Measurements from ENCODE around the gene KCTD20. TPM values are rescaled to one million over a fixed set of nuclear protein-coding genes. Genes with fewer than 3 reads are reported as not detected.
"Not testable (repeated sequence)": the region's sequence is repeated elsewhere in the genome, so short reads cannot be mapped to it uniquely, and the experiment has no call there.

Gene KCTD20
- total RNA-seq, 1 donor from 2014 or later: 26.3 TPM

GRCh38 chr6:36469148-36469661 is 26.4 kb downstream of the KCTD20 start:
- H3K27ac Mint-ChIP-seq: peak overlapping the region; percentile 23
- TF ChIP-seq CTCF (IDR thresholded peaks at IDR 0.05; ENCODE audit: unreplicated experiment): no peak
- no peaks in the 10 kb centered on the region for H3K9me3 Mint-ChIP-seq (ENCODE audit: low read depth)
- no peaks in the 10 kb centered on the region for H3K27me3 Mint-ChIP-seq
- H3K4me3 Mint-ChIP-seq (ENCODE audit: low read depth): no peak overlapping the region
- peaks cover 14% of the 10 kb centered on the region for H3K36me3 Mint-ChIP-seq (ENCODE audit: insufficient read depth)
- no peaks in the 10 kb centered on the region for H3K4me1 Mint-ChIP-seq (ENCODE audit: low read depth)
- no peak for DNase-seq (ENCODE audit: low spot score, unreplicated experiment)

GRCh38 chr6:36469946-36470345 is 27.1 kb downstream of the KCTD20 start:
- TF ChIP-seq CTCF (IDR thresholded peaks at IDR 0.05; ENCODE audit: unreplicated experiment): no peak
- Mint-ChIP-seq H3K36me3 (ENCODE audit: insufficient read depth) (peaks cover 19% of the 10 kb centered on the region), H3K9me3 (ENCODE audit: low read depth) (no peaks in the 10 kb centered on the region), H3K27me3 (no peaks in the 10 kb centered on the region), H3K27ac (no peak overlapping the region), H3K4me3 (ENCODE audit: low read depth) (no peak overlapping the region), H3K4me1 (ENCODE audit: low read depth) (no peaks in the 10 kb centered on the region)
- no peak for DNase-seq (ENCODE audit: low spot score, unreplicated experiment)

- Mint-ChIP-seq H3K4me3 (ENCODE audit: low read depth) (no peak overlapping the region), H3K27me3 (no peaks in the 10 kb centered on the region), H3K36me3 (ENCODE audit: insufficient read depth) (peaks cover 28% of the 10 kb centered on the region), H3K9me3 (ENCODE audit: low read depth) (no peaks in the 10 kb centered on the region), H3K4me1 (ENCODE audit: low read depth) (peaks cover 21% of the 10 kb centered on the region), H3K27ac (no peak overlapping the region)
- no peak for DNase-seq (ENCODE audit: low spot score, unreplicated experiment)
- no peak for TF ChIP-seq CTCF (IDR thresholded peaks at IDR 0.05; ENCODE audit: unreplicated experiment)
These were observed 35.3 kb downstream of the KCTD20 start for GRCh38 chr6:36478051-36478526.

GRCh38 chr6:36479256-36479655 is 36.5 kb downstream of the KCTD20 start:
- TF ChIP-seq CTCF (IDR thresholded peaks at IDR 0.05; ENCODE audit: unreplicated experiment): no peak
- DNase-seq (ENCODE audit: low spot score, unreplicated experiment): no peak
- H3K27me3 Mint-ChIP-seq: no peaks in the 10 kb centered on the region
- no peak overlapping the region for H3K4me3 Mint-ChIP-seq (ENCODE audit: low read depth)
- H3K9me3 Mint-ChIP-seq (ENCODE audit: low read depth): no peaks in the 10 kb centered on the region
- peaks cover 21% of the 10 kb centered on the region for H3K4me1 Mint-ChIP-seq (ENCODE audit: low read depth)
- peak overlapping the region; percentile 91 for H3K27ac Mint-ChIP-seq
- peaks cover 28% of the 10 kb centered on the region for H3K36me3 Mint-ChIP-seq (ENCODE audit: insufficient read depth)

- DNase-seq (ENCODE audit: low spot score, unreplicated experiment); H3K9me3 Mint-ChIP-seq (ENCODE audit: low read depth); H3K27ac Mint-ChIP-seq; H3K4me3 Mint-ChIP-seq (ENCODE audit: low read depth); H3K27me3 Mint-ChIP-seq: not testable (repeated sequence)
- peaks cover 27% of the 10 kb centered on the region for H3K36me3 Mint-ChIP-seq (ENCODE audit: insufficient read depth)
- H3K4me1 Mint-ChIP-seq (ENCODE audit: low read depth): peaks cover 14% of the 10 kb centered on the region
These were observed 40.5 kb downstream of the KCTD20 start for GRCh38 chr6:36483326-36483725.

GRCh38 chr6:36484736-36485135 is 41.9 kb downstream of the KCTD20 start:
- no peak for DNase-seq (ENCODE audit: low spot score, unreplicated experiment)
- peaks cover 2% of the 10 kb centered on the region for H3K4me1 Mint-ChIP-seq (ENCODE audit: low read depth)
- no peaks in the 10 kb centered on the region for H3K27me3 Mint-ChIP-seq
- H3K27ac Mint-ChIP-seq: no peak overlapping the region
- no peaks in the 10 kb centered on the region for H3K9me3 Mint-ChIP-seq (ENCODE audit: low read depth)
- H3K4me3 Mint-ChIP-seq (ENCODE audit: low read depth): no peak overlapping the region
- TF ChIP-seq CTCF (IDR thresholded peaks at IDR 0.05; ENCODE audit: unreplicated experiment): no peak
- H3K36me3 Mint-ChIP-seq (ENCODE audit: insufficient read depth): peaks cover 27% of the 10 kb centered on the region

Data from progenitor cell of endocrine pancreas (in vitro differentiated cells).